IMR-90 (cell line): Measurements from ENCODE around the gene EHBP1L1. TPM values are rescaled to one million over a fixed set of nuclear protein-coding genes. Genes with fewer than 3 reads are reported as not detected.
A peak's percentile ranks its signal among the peaks of the same experiment; 100 is the strongest.

Experiments
- ATAC-seq: fragments of 200-7000 bp; cut with Tn5 transposase; 2 replicates; pipeline ENCODE4 v1.9.1; 2020; ENCODE audit warnings: low read depth, mild to moderate bottlenecking, moderate library complexity
- BruUV-seq: library from RNA; stranded (reverse); fragments of 400-500 nt; replicated peaks from 2 replicates; lab custom pipeline; 2021; lab: Mats Ljungman, UMichigan
- CTCF ChIA-PET: fragments of 300-600 bp; formaldehyde crosslinking; extraction: SDS; loops from one replicate; lab custom pipeline; 2021; ENCODE audit warnings: antibody characterized with exemption; lab: Yijun Ruan, JAX
- POLR2A ChIA-PET: fragments of 300-600 bp; sonication (Branson Sonifier 250); formaldehyde crosslinking; loops from one replicate; lab custom pipeline; 2022; ENCODE audit warnings: antibody characterized with exemption; ENCODE audit not compliant: unreplicated experiment; lab: Charles Lee
- DNase-seq: peaks from one replicate; pipeline ENCODE4 v3.0.0; 2013
- H2AFZ ChIP-seq: replicated peaks from 2 replicates; pipeline ENCODE3; 2013; ENCODE audit warnings: low read length, mild to moderate bottlenecking; ENCODE audit not compliant: poor library complexity
- H2AK5ac ChIP-seq: 2 replicates; pipeline ENCODE4 v1.6.1; 2013; ENCODE audit warnings: low read depth, low read length, inconsistent platforms
- H2AK9ac ChIP-seq: replicated peaks from 2 replicates; pipeline ENCODE3; 2013; ENCODE audit warnings: mild to moderate bottlenecking, low read depth, low read length, moderate library complexity; ENCODE audit not compliant: poor library complexity
- H2BK120ac ChIP-seq: 2 replicates; pipeline ENCODE4 v1.6.1; 2013; ENCODE audit warnings: low read depth, low read length, inconsistent platforms
- H2BK15ac ChIP-seq: 3 replicates; pipeline ENCODE4 v1.6.1; 2013; ENCODE audit warnings: low read depth, low read length, inconsistent platforms
- H2BK20ac ChIP-seq: 2 replicates; pipeline ENCODE4 v1.6.1; 2013; ENCODE audit warnings: low read depth, mild to moderate bottlenecking, inconsistent platforms, low read length, moderate library complexity
- H2BK5ac ChIP-seq: 2 replicates; pipeline ENCODE4 v1.6.1; 2013; ENCODE audit warnings: mild to moderate bottlenecking, low read depth, low read length, inconsistent platforms; ENCODE audit not compliant: poor library complexity, severe bottlenecking
- H3K14ac ChIP-seq: replicated peaks from 2 replicates; pipeline ENCODE4 v1.6.1; 2013; ENCODE audit warnings: low read depth, low read length, inconsistent platforms
- H3K18ac ChIP-seq: 2 replicates; pipeline ENCODE4 v1.6.1; 2013; ENCODE audit warnings: low read depth, low read length, control low read depth
- H3K23ac ChIP-seq: 2 replicates; pipeline ENCODE4 v1.6.1; 2013; ENCODE audit warnings: low read depth, low read length, inconsistent platforms
- H3K27ac ChIP-seq: 2 replicates; pipeline ENCODE4 v1.5.1; 2013; ENCODE audit warnings: mild to moderate bottlenecking, control low read depth, low read length; ENCODE audit not compliant: insufficient read depth
- H3K27me3 ChIP-seq: 2 replicates; pipeline ENCODE4 v1.6.1; 2013; ENCODE audit warnings: low read length; ENCODE audit not compliant: control insufficient read depth, insufficient read depth
- H3K36me3 ChIP-seq: 2 replicates; pipeline ENCODE4 v1.6.1; 2013; ENCODE audit warnings: low read length, mixed read lengths; ENCODE audit not compliant: control insufficient read depth, insufficient read depth
- H3K4ac ChIP-seq: 2 replicates; pipeline ENCODE4 v1.6.1; 2013; ENCODE audit warnings: low read depth, low read length, inconsistent platforms
- H3K4me1 ChIP-seq: 2 replicates; pipeline ENCODE4 v1.6.1; 2013; ENCODE audit warnings: low read length, mixed read lengths; ENCODE audit not compliant: control insufficient read depth, insufficient read depth
- H3K4me2 ChIP-seq: 2 replicates; pipeline ENCODE4 v1.6.1; 2013; ENCODE audit warnings: low read depth, mild to moderate bottlenecking, control low read depth, low read length, moderate library complexity
- H3K4me3 ChIP-seq: 2 replicates; pipeline ENCODE4 v1.5.1; 2013; ENCODE audit warnings: low read depth, mild to moderate bottlenecking, control low read depth, low read length, moderate library complexity; ENCODE audit not compliant: insufficient read depth
- H3K56ac ChIP-seq: 2 replicates; pipeline ENCODE4 v1.6.1; 2013; ENCODE audit warnings: low read length, inconsistent platforms; ENCODE audit not compliant: insufficient read depth; ENCODE audit errors: extremely low read depth
- H3K79me1 ChIP-seq, 2 experiments: 2 replicates each; pipeline ENCODE4 v1.6.1; 2013; ENCODE audit warnings: low read length in 2 of 2, inconsistent platforms in 1 of 2, low read depth in 1 of 2
- H3K9ac ChIP-seq: 2 replicates; pipeline ENCODE4 v1.6.1; 2013; ENCODE audit warnings: low read depth, low read length, control low read depth
- H3K9me1 ChIP-seq: 2 replicates; pipeline ENCODE4 v1.6.1; 2013; ENCODE audit warnings: low read length, inconsistent platforms; ENCODE audit not compliant: insufficient read depth
- H3K9me3 ChIP-seq: 2 replicates; pipeline ENCODE4 v1.6.1; 2013; ENCODE audit warnings: low read length; ENCODE audit not compliant: control insufficient read depth, insufficient read depth
- H4K20me1 ChIP-seq: 2 replicates; pipeline ENCODE4 v1.6.1; 2013; ENCODE audit warnings: low read length, inconsistent platforms; ENCODE audit not compliant: insufficient read depth
- H4K5ac ChIP-seq: 2 replicates; pipeline ENCODE4 v1.6.1; 2013; ENCODE audit warnings: mild to moderate bottlenecking, low read depth, low read length, control low read depth
- H4K8ac ChIP-seq, 2 experiments: 2 replicates each; pipeline ENCODE4 v1.6.1; 2013; ENCODE audit warnings: low read depth in 2 of 2, low read length in 2 of 2, control low read depth in 1 of 2, inconsistent platforms in 1 of 2
- H4K91ac ChIP-seq: 2 replicates; pipeline ENCODE4 v1.6.1; 2013; ENCODE audit warnings: low read depth, low read length, inconsistent platforms; ENCODE audit not compliant: insufficient read depth
- BHLHE40 ChIP-seq: fragments of 150-350 bp; IDR thresholded peaks from 2 replicates; pipeline ENCODE4 v1.6.1; 2016; ENCODE audit warnings: mild to moderate bottlenecking, low read depth, low read length
- CEBPB ChIP-seq: IDR thresholded peaks from 2 replicates; pipeline ENCODE4 v1.6.1; 2012; ENCODE audit warnings: low read depth, low read length, improper control_type of control experiment
- CHD1 ChIP-seq: IDR thresholded peaks from 2 replicates; pipeline ENCODE4 v1.6.1; 2012; ENCODE audit warnings: low read depth, low read length, improper control_type of control experiment
- FOS ChIP-seq: fragments of 150-350 bp; IDR thresholded peaks from 2 replicates; pipeline ENCODE4 v1.6.1; 2016; ENCODE audit warnings: low read depth, low read length
- MAFK ChIP-seq: IDR thresholded peaks from 2 replicates; pipeline ENCODE4 v1.6.1; 2012; ENCODE audit warnings: low read depth, low read length, improper control_type of control experiment
- MAZ ChIP-seq: IDR thresholded peaks from 2 replicates; pipeline ENCODE4 v1.6.1; 2012; ENCODE audit warnings: low read depth, mild to moderate bottlenecking, low read length, improper control_type of control experiment, moderate library complexity, borderline replicate concordance
- MXI1 ChIP-seq: IDR thresholded peaks from 2 replicates; pipeline ENCODE4 v1.6.1; 2012; ENCODE audit warnings: low read depth, mild to moderate bottlenecking, low read length, moderate library complexity, borderline replicate concordance
- NFE2L2 ChIP-seq: fragments of 150-350 bp; IDR thresholded peaks from 2 replicates; pipeline ENCODE4 v1.6.1; 2016; ENCODE audit warnings: low read depth, mild to moderate bottlenecking, low read length
- POLR2A ChIP-seq: IDR thresholded peaks from 2 replicates; pipeline ENCODE4 v1.6.1; 2012; ENCODE audit warnings: mild to moderate bottlenecking, low read depth, low read length
- RAD21 ChIP-seq: IDR thresholded peaks from 2 replicates; pipeline ENCODE4 v1.6.1; 2012; ENCODE audit warnings: low read length, improper control_type of control experiment
- RCOR1 ChIP-seq: IDR thresholded peaks from 2 replicates; pipeline ENCODE4 v1.6.1; 2012; ENCODE audit warnings: mild to moderate bottlenecking, low read length, improper control_type of control experiment; ENCODE audit not compliant: insufficient replicate concordance
- RFX5 ChIP-seq: IDR thresholded peaks from 2 replicates; pipeline ENCODE4 v1.8.0; 2012; ENCODE audit warnings: low read depth, mild to moderate bottlenecking, low read length, moderate library complexity
- SMC3 ChIP-seq: fragments of 150-350 bp; IDR thresholded peaks from 2 replicates; pipeline ENCODE4 v1.6.1; 2016; ENCODE audit warnings: low read depth, mild to moderate bottlenecking, antibody characterized with exemption, low read length, moderate library complexity
- WGBS, 2 experiments: methylation state at CpG; one replicate each; pipeline versions ENCODE4 v1.1.5 to v1.1.7; 2013; ENCODE audit warnings: missing lambda C conversion rate in 2 of 2; ENCODE audit not compliant: insufficient read length in 1 of 2; ENCODE audit errors: extremely low coverage in 2 of 2; 5-methylcytosine and 5-hydroxymethylcytosine counted together
- dilution Hi-C: fragments of 300-500 bp; cut with HindIII; formaldehyde crosslinking; loops from one replicate; pipeline ENCODE4 v1.14.3; 2018; ENCODE audit warnings: low sequenced_read_pairs; ENCODE audit not compliant: unreplicated experiment
- in situ Hi-C: fragments of 300-500 bp; cut with MboI; formaldehyde crosslinking; loops from 3 replicates; pipeline ENCODE4 v1.14.3; 2019; ENCODE audit warnings: low sequenced_read_pairs, inconsistent platforms, mixed read lengths
- intact Hi-C: fragments of 100-400 bp; cut with micrococcal nuclease; formaldehyde crosslinking; loops from 2 replicates; pipeline ENCODE4 v1.10.0; 2022
- polyA plus RNA-seq, 3 experiments: library from polyadenylated mRNA; depleted of rRNA; stranded (reverse); fragments of >200 nt; gene quantifications; 2 replicates each; pipeline ENCODE4 v1.2.3, GENCODE V29; 2012; ENCODE audit warnings: low replicate concordance in 1 of 3
- total RNA-seq: library from RNA; depleted of rRNA; stranded (reverse); fragments of >200 nt; gene quantifications from 2 replicates; pipeline ENCODE4 v1.2.3, GENCODE V29; 2012
- TF ChIP-seq, protein P1 (sequence below): fragments of 150-350 bp; IDR thresholded peaks from 2 replicates; pipeline ENCODE4 v1.6.1; 2016; ENCODE audit warnings: low read depth, mild to moderate bottlenecking, low read length, moderate library complexity, borderline replicate concordance
- TF ChIP-seq, protein P2 (sequence below): conservative IDR thresholded peaks from 2 replicates; pipeline ENCODE4 v1.5.1; 2012; ENCODE audit warnings: mild to moderate bottlenecking, low read depth, low read length, improper control_type of control experiment
- TF ChIP-seq, protein P3 (sequence below): fragments of 150-350 bp; IDR thresholded peaks from 2 replicates; pipeline ENCODE4 v1.6.1; 2017; ENCODE audit warnings: mild to moderate bottlenecking, antibody characterized with exemption, low read length, low read depth

Gene EHBP1L1
- total and polyA plus RNA-seq, 2 of the 4 experiments (the other 2 are of a cell fraction), result 10.0 to 27.4 TPM

DNA sequence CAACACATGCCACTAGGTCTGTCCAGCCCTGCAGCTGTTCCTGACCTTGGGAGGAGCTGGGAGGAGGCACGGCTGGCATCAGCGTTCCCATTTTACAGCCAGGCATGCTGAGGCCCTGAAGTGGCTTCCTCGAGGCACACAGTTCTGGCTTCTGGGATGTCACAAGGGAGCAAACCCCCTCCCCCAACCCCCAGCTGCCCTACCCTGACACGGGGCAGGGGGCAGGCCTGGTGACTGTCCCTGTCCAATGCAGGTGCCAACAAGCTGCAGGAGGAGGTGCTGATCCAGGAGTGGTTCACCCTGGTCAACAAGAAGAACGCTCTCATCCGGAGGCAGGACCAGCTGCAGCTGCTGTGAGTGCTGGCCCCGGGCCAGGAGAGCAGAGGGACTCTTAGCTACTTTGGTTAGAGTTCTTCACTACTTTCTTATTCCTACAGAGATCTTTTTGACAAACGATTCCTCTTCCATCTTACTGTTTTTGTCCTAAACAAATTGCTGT is 14.4 kb downstream of the EHBP1L1 start:
- no peak overlapping the region for H2AK5ac ChIP-seq
- no peak overlapping the region for H2AFZ ChIP-seq
- no TSS peak for BruUV-seq
- no peak overlapping the region for H4K5ac ChIP-seq
- peaks cover 4% of the 10 kb centered on the region for H3K4me1 ChIP-seq
- H3K4me3 ChIP-seq, result no peak overlapping the region
- H2BK120ac ChIP-seq, result no peak overlapping the region
- H2AK9ac ChIP-seq, result no peak overlapping the region
- H3K9me3 ChIP-seq, result no peaks in the 10 kb centered on the region
- in situ Hi-C loops, result no loop called here
- no peak overlapping the region for H4K8ac ChIP-seq
- ATAC-seq, result no peak
- H3K4me2 ChIP-seq, result no peak overlapping the region
- no peak overlapping the region for H3K23ac ChIP-seq
- intact Hi-C loops, result loop anchor here (2.0 kb wide), 1 partner anchor 13 kb away; the partner anchor contains the start of gene EHBP1L1
- H3K9me1 ChIP-seq, result no peaks in the 10 kb centered on the region
- ChIA-PET POLR2A (interaction anchor here (0.5 kb wide), 1 partner anchor 26 kb away, joined by 5 read pairs; no protein-coding TSS in a partner anchor), CTCF (interaction anchor here (0.9 kb wide), 1 partner anchor 50 kb away, joined by 4 read pairs; no protein-coding TSS in a partner anchor)
- no peak overlapping the region for H3K56ac ChIP-seq
- peaks cover 0 to 16% of the 10 kb centered on the region in 2 experiments; a peak in 1 of 4 replicates for H3K79me1 ChIP-seq
- H2BK15ac ChIP-seq, result no peak overlapping the region
- dilution Hi-C loops, result no loop called here
- peak; percentile 62 for DNase-seq
- no peak overlapping the region for H3K9ac ChIP-seq
- H3K4ac ChIP-seq, result no peak overlapping the region
- H4K91ac ChIP-seq, result no peak overlapping the region
- H3K18ac ChIP-seq, result no peak overlapping the region
- WGBS, 2 experiments, result no CpG with 5 or more reads among the region's 8 CpGs
- H3K27ac ChIP-seq, result no peak overlapping the region
- H2BK20ac ChIP-seq, result no peak overlapping the region
- H4K20me1 ChIP-seq, result peaks cover 9% of the 10 kb centered on the region
- H3K14ac ChIP-seq, result no peak overlapping the region
- no peak overlapping the region for H2BK5ac ChIP-seq
- TF ChIP-seq CHD1, result no peak
- no peak for TF ChIP-seq RCOR1
- no peak for TF ChIP-seq BHLHE40
- no peak for TF ChIP-seq CEBPB
- TF ChIP-seq, protein P1, sequence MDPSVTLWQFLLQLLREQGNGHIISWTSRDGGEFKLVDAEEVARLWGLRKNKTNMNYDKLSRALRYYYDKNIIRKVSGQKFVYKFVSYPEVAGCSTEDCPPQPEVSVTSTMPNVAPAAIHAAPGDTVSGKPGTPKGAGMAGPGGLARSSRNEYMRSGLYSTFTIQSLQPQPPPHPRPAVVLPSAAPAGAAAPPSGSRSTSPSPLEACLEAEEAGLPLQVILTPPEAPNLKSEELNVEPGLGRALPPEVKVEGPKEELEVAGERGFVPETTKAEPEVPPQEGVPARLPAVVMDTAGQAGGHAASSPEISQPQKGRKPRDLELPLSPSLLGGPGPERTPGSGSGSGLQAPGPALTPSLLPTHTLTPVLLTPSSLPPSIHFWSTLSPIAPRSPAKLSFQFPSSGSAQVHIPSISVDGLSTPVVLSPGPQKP, result no peak
- TF ChIP-seq, protein P2, sequence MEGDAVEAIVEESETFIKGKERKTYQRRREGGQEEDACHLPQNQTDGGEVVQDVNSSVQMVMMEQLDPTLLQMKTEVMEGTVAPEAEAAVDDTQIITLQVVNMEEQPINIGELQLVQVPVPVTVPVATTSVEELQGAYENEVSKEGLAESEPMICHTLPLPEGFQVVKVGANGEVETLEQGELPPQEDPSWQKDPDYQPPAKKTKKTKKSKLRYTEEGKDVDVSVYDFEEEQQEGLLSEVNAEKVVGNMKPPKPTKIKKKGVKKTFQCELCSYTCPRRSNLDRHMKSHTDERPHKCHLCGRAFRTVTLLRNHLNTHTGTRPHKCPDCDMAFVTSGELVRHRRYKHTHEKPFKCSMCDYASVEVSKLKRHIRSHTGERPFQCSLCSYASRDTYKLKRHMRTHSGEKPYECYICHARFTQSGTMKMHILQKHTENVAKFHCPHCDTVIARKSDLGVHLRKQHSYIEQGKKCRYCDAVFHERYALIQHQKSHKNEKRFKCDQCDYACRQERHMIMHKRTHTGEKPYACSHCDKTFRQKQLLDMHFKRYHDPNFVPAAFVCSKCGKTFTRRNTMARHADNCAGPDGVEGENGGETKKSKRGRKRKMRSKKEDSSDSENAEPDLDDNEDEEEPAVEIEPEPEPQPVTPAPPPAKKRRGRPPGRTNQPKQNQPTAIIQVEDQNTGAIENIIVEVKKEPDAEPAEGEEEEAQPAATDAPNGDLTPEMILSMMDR, result no peak
- no peak for TF ChIP-seq MAFK
- no peak for TF ChIP-seq MAZ
- TF ChIP-seq RFX5, result no peak
- no peak for TF ChIP-seq NFE2L2
- TF ChIP-seq POLR2A, result no peak
- TF ChIP-seq, protein P3, sequence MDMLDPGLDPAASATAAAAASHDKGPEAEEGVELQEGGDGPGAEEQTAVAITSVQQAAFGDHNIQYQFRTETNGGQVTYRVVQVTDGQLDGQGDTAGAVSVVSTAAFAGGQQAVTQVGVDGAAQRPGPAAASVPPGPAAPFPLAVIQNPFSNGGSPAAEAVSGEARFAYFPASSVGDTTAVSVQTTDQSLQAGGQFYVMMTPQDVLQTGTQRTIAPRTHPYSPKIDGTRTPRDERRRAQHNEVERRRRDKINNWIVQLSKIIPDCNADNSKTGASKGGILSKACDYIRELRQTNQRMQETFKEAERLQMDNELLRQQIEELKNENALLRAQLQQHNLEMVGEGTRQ, result no peak
- no peak for TF ChIP-seq MXI1
- no peak for TF ChIP-seq FOS
- no peak for TF ChIP-seq SMC3
- TF ChIP-seq RAD21, result no peak
- peaks cover 30% of the 10 kb centered on the region for H3K36me3 ChIP-seq
- H3K27me3 ChIP-seq, result no peaks in the 10 kb centered on the region
